GM21825 (cell line): Measurements from ENCODE around the gene SAMMSON.

Source experiments
- ATAC-seq: cut with Tn5 transposase; IDR thresholded peaks from one replicate; pipeline ENCODE4 v1.9.1; 2021; ENCODE audit warnings: mild to moderate bottlenecking, moderate library complexity; ENCODE audit not compliant: unreplicated experiment

Gene SAMMSON

DNA sequence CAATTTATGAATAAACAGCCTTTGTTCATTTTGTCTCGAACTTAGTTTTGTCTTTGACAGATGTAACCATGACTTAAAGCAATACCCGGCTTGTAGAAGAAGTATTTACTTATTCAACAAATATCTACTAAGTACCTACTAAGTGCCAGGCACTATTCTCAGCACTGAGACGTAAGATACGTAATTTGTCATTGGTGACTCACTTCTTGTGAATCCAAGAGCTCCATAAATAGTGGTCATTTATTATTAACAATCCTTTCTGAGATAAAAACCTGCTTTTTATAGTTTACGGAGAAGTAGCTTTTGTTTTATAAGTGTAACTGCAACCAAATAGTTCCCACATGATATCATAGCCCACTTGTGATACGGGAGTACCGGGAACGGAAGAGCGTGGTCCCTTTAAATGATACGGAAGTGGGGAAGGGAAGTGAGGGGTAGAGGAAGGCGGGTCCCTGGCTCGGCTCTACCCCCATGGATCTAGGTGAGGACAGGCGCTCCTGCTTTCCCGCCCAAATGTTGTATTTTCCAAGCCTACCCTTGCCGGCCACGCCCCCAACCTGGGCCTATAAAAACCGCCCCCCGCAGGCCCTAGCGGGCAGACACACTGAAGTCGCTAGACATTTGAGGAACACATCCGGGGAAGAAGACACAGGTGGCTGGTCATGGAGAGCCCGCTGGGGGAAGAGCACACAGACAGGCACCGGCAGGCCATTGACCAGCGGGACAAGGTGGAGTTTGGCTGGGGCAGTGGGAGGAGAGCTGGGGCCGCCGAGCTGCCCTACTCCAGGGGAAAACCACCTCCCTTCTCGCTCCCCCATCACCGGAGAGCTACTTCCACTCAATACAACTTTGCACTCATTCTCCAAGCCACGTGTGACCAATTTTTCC lies at the start of gene SAMMSON:
Gene SAMMSON (plus strand): TSS at position 594 of the 888 bp plus-strand sequence.
- no peak for ATAC-seq

GRCh38 chr3:69951616-69952015 lies 47.9 kb upstream of the SAMMSON start:
- ATAC-seq, result no peak

GRCh38 chr3:69959581-69959980 lies 40.0 kb upstream of the SAMMSON start:
- ATAC-seq, result no peak

- no peak for ATAC-seq
Observed at GRCh38 chr3:69961706-69962439, 37.7 kb upstream of the SAMMSON start.

GRCh38 chr3:69963643-69964042 lies 35.9 kb upstream of the SAMMSON start:
- no peak for ATAC-seq

DNA sequence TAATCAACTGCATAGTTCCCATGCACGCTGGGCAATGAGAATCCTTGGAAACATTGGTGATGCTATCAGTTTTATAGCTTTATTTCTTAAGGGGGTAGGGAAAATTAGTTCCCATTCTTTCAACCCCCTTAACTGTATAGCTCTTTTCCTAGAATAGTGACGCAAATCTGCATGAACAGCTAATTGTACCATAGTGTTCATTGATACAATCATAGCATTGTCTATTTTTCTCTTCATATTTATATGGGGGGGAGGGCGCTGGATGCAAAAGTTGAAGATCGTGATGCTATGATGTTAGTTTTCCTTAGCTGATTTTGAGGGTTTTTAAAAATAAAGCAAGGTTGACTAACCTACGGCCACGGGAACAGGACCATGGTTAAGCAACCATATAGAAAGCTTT lies 32.4 kb upstream of the SAMMSON start:
- ATAC-seq, result no peak

- ATAC-seq, result no peak
Observed at GRCh38 chr3:69970827-69971226, 28.7 kb upstream of the SAMMSON start.

DNA sequence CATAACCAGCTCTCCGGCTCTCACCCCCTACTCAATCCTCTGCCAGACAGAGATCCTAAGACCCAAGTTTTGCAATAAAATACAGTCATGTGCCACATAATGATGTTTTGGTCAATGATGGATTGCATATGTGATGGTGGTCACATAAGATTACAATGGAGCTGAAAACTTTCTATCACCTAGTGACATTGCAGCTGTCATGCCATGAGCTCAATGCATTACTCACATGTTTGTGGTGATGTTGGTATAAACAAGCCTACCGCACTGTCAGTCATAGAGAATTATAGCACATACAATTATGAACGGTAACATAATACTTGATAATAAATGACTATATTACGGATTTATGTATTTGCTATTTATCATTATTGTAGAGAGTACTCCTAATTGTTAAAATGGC lies 26.9 kb upstream of the SAMMSON start:
- no peak for ATAC-seq

DNA sequence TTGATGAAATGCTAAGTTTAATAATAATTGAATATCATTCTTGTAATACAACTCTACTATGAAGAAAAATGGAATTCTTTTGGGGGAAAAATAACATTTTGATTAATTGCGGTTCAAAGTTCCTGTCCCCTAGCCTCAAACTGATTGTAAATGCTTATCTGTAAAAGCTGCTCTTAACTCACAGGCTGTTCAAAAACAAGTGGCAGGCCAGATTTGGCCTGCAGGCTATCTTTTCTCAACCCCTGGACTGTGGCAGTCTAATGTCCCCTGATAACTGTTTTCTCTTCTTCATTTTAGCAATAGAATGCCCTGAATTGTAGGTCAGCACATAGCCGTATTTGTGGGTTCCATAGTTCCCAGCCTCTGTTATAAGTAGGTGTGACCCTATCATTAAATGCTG lies 23.5 kb upstream of the SAMMSON start:
- ATAC-seq, result no peak

- ATAC-seq, result no peak
Observed at GRCh38 chr3:69983546-69984265, 15.8 kb upstream of the SAMMSON start.

DNA sequence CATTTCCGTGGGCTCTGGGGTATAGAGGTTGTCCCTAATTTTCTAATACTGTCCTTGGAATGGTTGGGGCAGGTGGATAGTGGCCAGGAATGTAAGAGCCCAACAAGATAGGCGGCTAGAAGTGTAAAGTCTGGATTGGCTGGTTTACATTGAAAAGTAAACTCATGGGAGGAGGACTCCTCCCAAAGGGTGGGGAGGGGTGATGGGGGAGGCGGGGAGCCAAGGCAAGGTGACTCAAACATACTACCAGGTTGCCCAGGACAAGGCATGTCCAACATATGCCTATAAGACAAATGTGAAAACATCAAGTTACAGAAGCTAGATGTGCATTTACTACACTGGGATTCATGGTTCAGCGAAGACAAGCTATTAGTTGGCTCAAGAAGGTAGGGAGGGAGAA lies 14.3 kb upstream of the SAMMSON start:
- no peak for ATAC-seq

DNA sequence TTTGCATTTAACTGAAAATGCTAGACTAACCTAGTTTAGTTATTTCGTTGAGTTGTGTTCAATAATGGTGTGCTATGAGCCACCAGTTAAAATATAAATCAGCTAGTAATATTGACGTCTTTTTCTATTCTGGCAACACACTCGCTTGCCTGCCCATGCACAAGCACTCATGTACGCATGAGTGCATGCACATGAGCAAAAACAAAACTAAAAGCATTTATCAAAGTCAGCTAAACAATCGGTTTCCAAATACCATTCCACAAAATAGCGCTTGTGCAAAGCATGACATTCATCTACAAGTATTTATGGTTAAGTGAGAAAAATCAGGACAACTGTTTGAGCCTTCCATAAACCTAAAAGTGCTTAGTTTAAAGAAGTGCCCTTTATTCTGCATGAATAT lies 13.1 kb upstream of the SAMMSON start:
- ATAC-seq, result no peak

DNA sequence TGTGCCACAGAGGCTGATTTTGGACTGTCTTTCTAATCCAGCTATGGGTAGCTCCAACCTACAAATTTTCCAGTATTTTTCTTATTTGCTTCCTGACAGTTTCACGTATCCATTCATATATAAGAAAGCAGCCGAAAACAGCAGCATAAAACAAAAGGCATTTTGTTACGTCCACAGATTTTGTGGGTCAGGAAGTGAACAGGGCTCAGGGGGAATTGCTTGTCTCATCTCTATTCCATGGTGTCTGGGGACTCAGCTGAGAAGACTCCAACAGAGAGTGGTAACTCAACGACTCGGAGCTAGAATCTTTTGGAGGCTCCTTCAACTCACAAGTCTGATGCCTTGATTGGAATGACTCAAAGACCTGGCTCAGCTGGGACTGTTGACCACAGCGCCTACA lies 11.7 kb upstream of the SAMMSON start:
- ATAC-seq, result no peak

- no peak for ATAC-seq
Observed at GRCh38 chr3:69993757-69994156, 5.8 kb upstream of the SAMMSON start.

DNA sequence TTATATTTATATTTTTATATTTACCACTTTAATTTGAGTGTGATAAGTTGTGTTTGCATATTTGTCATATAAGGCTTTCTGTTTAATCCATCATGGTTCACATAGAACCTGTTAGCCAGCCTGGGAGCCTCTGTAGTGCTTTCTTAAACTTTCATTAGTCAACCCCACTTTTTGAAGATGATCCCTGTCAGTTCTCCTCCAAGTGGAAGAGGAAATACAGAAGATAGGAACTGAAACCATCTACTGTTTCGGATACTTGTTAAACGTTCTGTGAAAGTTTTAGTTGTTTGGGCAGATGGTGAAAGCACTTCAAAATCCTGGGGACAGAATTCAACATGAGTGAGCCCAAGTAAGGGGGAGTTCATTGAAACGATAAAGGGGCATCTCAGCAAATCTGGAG lies 4.6 kb upstream of the SAMMSON start:
- ATAC-seq, result no peak

DNA sequence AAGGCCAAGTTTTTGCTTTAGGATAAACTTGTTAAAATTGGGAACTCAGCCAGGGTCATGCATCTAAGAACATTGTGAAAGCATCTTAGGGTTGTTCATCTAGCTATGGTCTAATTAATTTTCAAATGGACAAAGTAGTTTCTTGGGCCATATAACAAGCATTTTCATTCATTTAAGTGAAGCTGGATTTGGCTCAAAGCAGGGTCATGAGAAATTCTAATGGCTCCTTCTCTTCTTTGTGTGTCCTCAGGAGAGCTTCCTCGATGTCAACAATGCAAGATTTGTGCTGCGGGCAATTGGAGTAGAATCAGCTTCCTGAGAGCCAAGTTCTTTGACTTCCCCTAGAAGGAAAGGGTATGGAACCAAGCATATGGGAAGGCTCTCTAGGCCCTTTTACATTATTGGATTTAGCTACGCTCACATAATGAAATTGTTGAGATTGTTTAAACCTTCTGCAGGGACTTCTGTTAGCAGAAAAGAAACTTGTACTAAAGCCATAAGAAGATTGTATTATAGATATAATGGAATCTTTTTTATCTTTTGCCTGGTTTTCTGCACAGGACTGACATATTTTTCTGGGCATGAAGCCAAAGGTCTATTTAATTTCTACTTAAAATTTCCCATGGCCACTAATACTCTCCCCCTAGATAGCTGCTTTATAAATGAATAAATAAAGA lies 1.8 kb upstream of the SAMMSON start:
- no peak for ATAC-seq

GRCh38 chr3:69998759-69999139 lies 784 bp upstream of the SAMMSON start:
- ATAC-seq, result no peak

DNA sequence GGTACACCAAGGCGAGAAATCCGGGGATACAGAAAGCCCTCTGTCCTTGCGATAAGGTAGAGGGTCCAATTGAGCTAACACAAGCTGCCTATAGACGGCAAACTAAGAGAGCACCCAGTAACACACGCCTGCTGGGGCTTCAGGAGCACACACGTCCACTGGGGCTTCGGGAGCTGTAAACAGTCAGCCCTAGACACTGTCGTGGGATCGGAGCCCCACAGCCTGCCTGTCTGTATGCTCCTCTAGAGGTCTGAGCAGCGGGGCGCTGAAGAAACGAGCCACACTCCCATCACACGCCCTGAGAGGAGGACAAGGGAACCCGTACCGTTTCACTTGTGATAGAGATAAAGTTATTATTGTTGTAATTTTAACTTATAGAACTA lies 486 bp downstream of the SAMMSON start:
- ATAC-seq, result no peak

DNA sequence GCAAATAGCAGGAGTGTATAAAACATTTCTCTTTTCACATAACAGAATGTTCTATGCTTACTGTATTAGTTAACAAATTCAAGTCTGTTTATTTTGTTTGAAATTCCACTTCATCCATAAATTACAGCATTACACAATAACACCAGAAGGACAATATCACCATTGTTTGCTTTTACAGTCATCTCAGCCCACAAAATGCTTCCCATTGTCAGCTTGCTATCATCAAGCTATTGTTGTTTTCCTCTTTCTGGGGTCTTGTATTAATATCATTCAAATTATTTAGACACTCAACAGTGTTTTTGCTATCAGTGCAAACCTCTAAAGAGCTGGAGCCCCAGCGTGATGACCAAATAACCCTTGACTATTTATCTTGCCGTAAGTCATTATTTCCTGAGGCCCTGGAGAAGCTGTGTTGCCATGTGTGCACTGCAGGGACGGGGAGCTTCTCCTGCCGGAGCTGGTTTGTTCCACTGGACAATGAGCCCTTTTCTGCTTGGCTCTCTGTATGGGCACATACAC lies 1.1 kb downstream of the SAMMSON start:
- no peak for ATAC-seq

DNA sequence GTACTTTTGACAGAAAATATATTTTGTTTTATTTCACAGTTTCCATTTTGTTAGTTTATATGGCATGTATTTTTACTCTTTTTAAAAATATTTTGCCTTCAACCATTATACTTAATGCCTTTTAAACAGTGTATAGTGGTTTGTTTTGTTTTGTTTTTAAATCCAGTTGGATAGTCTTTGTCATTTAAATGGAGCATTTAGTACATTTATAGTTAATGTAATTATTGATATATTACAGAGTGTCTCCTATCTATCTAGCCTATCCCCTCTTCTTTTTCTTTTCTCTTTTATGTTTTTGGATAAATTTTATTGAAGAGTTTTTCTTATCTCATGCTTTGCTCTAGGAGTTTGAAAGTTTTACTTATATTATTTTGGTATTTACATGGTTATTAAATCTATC lies 3.6 kb downstream of the SAMMSON start:
- ATAC-seq, result no peak

- no peak for ATAC-seq
Observed at GRCh38 chr3:70006089-70006488, 6.6 kb downstream of the SAMMSON start.
